ENCODE data around the gene BICC1. TPM values are rescaled to one million over a fixed set of nuclear protein-coding genes. Genes with fewer than 3 reads are reported as not detected.

Gene BICC1
- total RNA-seq, 4 donors from 2014 or later = 4.7 to 29.7 (median 18.0) TPM

GRCh38 chr10:58780476-58780875 is 267.8 kb downstream of the BICC1 start:
- Histone ChIP-seq H3K4me1 (peaks cover 24% of the 10 kb centered on the region in 2 donors), H3K9me3 (no peaks in the 10 kb centered on the region), H3K4me3 (no peak overlapping the region), H3K27ac (peak overlapping the region in 2 of 4 donors; percentile 24 to 32), H3K27me3 (no peaks in the 10 kb centered on the region), H3K36me3 (no peaks in the 10 kb centered on the region)
- no peak for ATAC-seq
- TF ChIP-seq POLR2A (IDR thresholded peaks at IDR 0.05) (no peak), CTCF (IDR thresholded peaks at IDR 0.05 in 4 of 5, conservative IDR thresholded peaks at IDR 0.05 in 1 of 5) (no peak)
- in situ Hi-C loops (cut with MboI; ENCODE audit: low sequenced_read_pairs in 4 of 4) = loop anchor here in 3 of 4 donors (10.0 to 25.0 kb wide), 3 partner anchors 174 to 832 kb away; no protein-coding TSS in a partner anchor
- intact Hi-C loops (cut with DNase I; ENCODE audit: low total_unique reads) = loop anchor here (5.0 kb wide), 4 partner anchors 172 to 842 kb away; partner anchors contain the start of gene BICC1
- DNase-seq = no peak

GRCh38 chr10:58781873-58782488 is 269.3 kb downstream of the BICC1 start:
- Histone ChIP-seq H3K4me1 (peaks cover 10 to 12% of the 10 kb centered on the region in 2 donors), H3K4me3 (no peak overlapping the region), H3K36me3 (no peaks in the 10 kb centered on the region), H3K9me3 (no peaks in the 10 kb centered on the region), H3K27me3 (no peaks in the 10 kb centered on the region), H3K27ac (peak overlapping the region; percentile 13 to 55 (median 40))
- DNase-seq = no peak
- in situ Hi-C loops (cut with MboI; ENCODE audit: low sequenced_read_pairs in 4 of 4) = loop anchor here in 3 of 4 donors (10.0 to 25.0 kb wide), 3 partner anchors 173 to 830 kb away; no protein-coding TSS in a partner anchor
- peak; percentile 50 to 61 for ATAC-seq
- TF ChIP-seq CTCF (IDR thresholded peaks at IDR 0.05 in 4 of 5, conservative IDR thresholded peaks at IDR 0.05 in 1 of 5) (peak in 4 of 5 experiments; percentile 33 to 60 (median 53)), POLR2A (IDR thresholded peaks at IDR 0.05) (no peak)
- intact Hi-C loops (cut with DNase I; ENCODE audit: low total_unique reads) = loop anchor here (5.0 kb wide), 4 partner anchors 170 to 840 kb away; partner anchors contain the start of gene BICC1

- peak; percentile 21 to 70 for DNase-seq
- no peak overlapping the region for H3K4me3 ChIP-seq
- ATAC-seq = peak; percentile 49 to 85
- no peaks in the 10 kb centered on the region for H3K9me3 ChIP-seq
- peak overlapping the region; percentile 13 to 55 (median 40) for H3K27ac ChIP-seq
- no peaks in the 10 kb centered on the region for H3K36me3 ChIP-seq
- TF ChIP-seq POLR2A (IDR thresholded peaks at IDR 0.05) (no peak), CTCF (IDR thresholded peaks at IDR 0.05 in 4 of 5, conservative IDR thresholded peaks at IDR 0.05 in 1 of 5) (no peak)
- intact Hi-C loops (cut with DNase I; ENCODE audit: low total_unique reads) = loop anchor here (5.0 kb wide), 4 partner anchors 169 to 839 kb away; partner anchors contain the start of gene BICC1
- in situ Hi-C loops (cut with MboI; ENCODE audit: low sequenced_read_pairs in 4 of 4) = loop anchor here in 3 of 4 donors (10.0 to 25.0 kb wide), 3 partner anchors 172 to 829 kb away; no protein-coding TSS in a partner anchor
- no peaks in the 10 kb centered on the region for H3K27me3 ChIP-seq
- peaks cover 10% of the 10 kb centered on the region in 2 donors for H3K4me1 ChIP-seq
Observed at GRCh38 chr10:58782876-58783851, 270.5 kb downstream of the BICC1 start.

- Histone ChIP-seq H3K27me3 (no peaks in the 10 kb centered on the region), H3K27ac (peak overlapping the region in 2 of 4 donors; percentile 26 to 55), H3K4me3 (no peak overlapping the region), H3K36me3 (no peaks in the 10 kb centered on the region), H3K9me3 (no peaks in the 10 kb centered on the region), H3K4me1 (peaks cover 10% of the 10 kb centered on the region in 2 donors)
- no peak for TF ChIP-seq POLR2A (IDR thresholded peaks at IDR 0.05)
- no peak for TF ChIP-seq CTCF (IDR thresholded peaks at IDR 0.05 in 4 of 5, conservative IDR thresholded peaks at IDR 0.05 in 1 of 5)
- ATAC-seq (no peak), DNase-seq (no peak)
- in situ Hi-C loops (cut with MboI; ENCODE audit: low sequenced_read_pairs in 4 of 4) = loop anchor here in 3 of 4 donors (10.0 to 25.0 kb wide), 3 partner anchors 170 to 828 kb away; no protein-coding TSS in a partner anchor
- intact Hi-C loops (cut with DNase I; ENCODE audit: low total_unique reads) = loop anchor here (5.0 kb wide), 4 partner anchors 168 to 838 kb away; partner anchors contain the start of gene BICC1
Observed at GRCh38 chr10:58784361-58784760, 271.7 kb downstream of the BICC1 start.
